Mesendoderm (in vitro differentiated cells): ENCODE results near the gene APP.

ENCODE experiments used
- DNase-seq: peaks from one replicate; pipeline ENCODE4 v3.0.0; 2013
- H2AK5ac ChIP-seq: 2 replicates; pipeline ENCODE4 v1.6.1; 2013; ENCODE audit warnings: low read length, inconsistent platforms
- H2BK120ac ChIP-seq: 2 replicates; pipeline ENCODE4 v1.6.1; 2013; ENCODE audit warnings: low read depth, mild to moderate bottlenecking, low read length, moderate library complexity, mixed read lengths
- H2BK15ac ChIP-seq: replicated peaks from 2 replicates; pipeline ENCODE4 v1.6.1; 2013; ENCODE audit warnings: low read depth, mild to moderate bottlenecking, moderate library complexity
- H2BK5ac ChIP-seq: 2 replicates; pipeline ENCODE4 v1.6.1; 2013; ENCODE audit warnings: low read length, inconsistent platforms
- H3K18ac ChIP-seq: 2 replicates; pipeline ENCODE4 v1.6.1; 2013; ENCODE audit warnings: mild to moderate bottlenecking, low read length, mixed read lengths
- H3K23ac ChIP-seq: one replicate; pipeline ENCODE4 v1.6.1; 2013; ENCODE audit warnings: low read length
- H3K27ac ChIP-seq: 2 replicates; pipeline ENCODE4 v1.5.1; 2013; ENCODE audit warnings: low read depth, mild to moderate bottlenecking, inconsistent platforms, low read length, moderate library complexity
- H3K27me3 ChIP-seq: 2 replicates; pipeline ENCODE4 v1.6.1; 2013; ENCODE audit warnings: low read length, control low read depth, mild to moderate bottlenecking, inconsistent platforms; ENCODE audit not compliant: insufficient read depth, poor library complexity
- H3K36me3 ChIP-seq: 2 replicates; pipeline ENCODE4 v1.6.1; 2013; ENCODE audit warnings: low read length, inconsistent platforms; ENCODE audit not compliant: control insufficient read depth, insufficient read depth
- H3K4ac ChIP-seq: one replicate; pipeline ENCODE4 v1.6.1; 2013; ENCODE audit warnings: low read depth, mild to moderate bottlenecking, low read length, moderate library complexity
- H3K4me1 ChIP-seq: 2 replicates; pipeline ENCODE4 v1.6.1; 2013; ENCODE audit warnings: low read depth, low read length, inconsistent platforms; ENCODE audit not compliant: control insufficient read depth
- H3K4me2 ChIP-seq: 2 replicates; pipeline ENCODE4 v1.6.1; 2013; ENCODE audit warnings: low read length
- H3K4me3 ChIP-seq: 2 replicates; pipeline ENCODE4 v1.5.1; 2013; ENCODE audit warnings: mild to moderate bottlenecking, low read length
- H3K56ac ChIP-seq: one replicate; pipeline ENCODE4 v1.6.1; 2013; ENCODE audit warnings: low read length
- H3K79me1 ChIP-seq: 2 replicates; pipeline ENCODE4 v1.6.1; 2013; ENCODE audit warnings: low read length, inconsistent platforms
- H3K79me2 ChIP-seq: 2 replicates; pipeline ENCODE4 v1.6.1; 2013; ENCODE audit warnings: mild to moderate bottlenecking, low read length; ENCODE audit not compliant: control insufficient read depth, insufficient read depth
- H3K9ac ChIP-seq: 2 replicates; pipeline ENCODE4 v1.6.1; 2013; ENCODE audit warnings: low read length, inconsistent platforms
- H4K5ac ChIP-seq: one replicate; pipeline ENCODE4 v1.6.1; 2013; ENCODE audit warnings: low read length
- H4K8ac ChIP-seq: one replicate; pipeline ENCODE4 v1.6.1; 2013; ENCODE audit warnings: low read depth, mild to moderate bottlenecking, control low read depth, low read length, moderate library complexity
- WGBS: extraction: QIAGEN DNeasy Blood & Tissue Kit; methylation state at CpG from one replicate; pipeline ENCODE4 v1.1.7; 2013; ENCODE audit warnings: low lambda C conversion rate, missing lambda C conversion rate; ENCODE audit not compliant: insufficient coverage; ENCODE audit errors: extremely low coverage; 5-methylcytosine and 5-hydroxymethylcytosine counted together

APP gene

DNA sequence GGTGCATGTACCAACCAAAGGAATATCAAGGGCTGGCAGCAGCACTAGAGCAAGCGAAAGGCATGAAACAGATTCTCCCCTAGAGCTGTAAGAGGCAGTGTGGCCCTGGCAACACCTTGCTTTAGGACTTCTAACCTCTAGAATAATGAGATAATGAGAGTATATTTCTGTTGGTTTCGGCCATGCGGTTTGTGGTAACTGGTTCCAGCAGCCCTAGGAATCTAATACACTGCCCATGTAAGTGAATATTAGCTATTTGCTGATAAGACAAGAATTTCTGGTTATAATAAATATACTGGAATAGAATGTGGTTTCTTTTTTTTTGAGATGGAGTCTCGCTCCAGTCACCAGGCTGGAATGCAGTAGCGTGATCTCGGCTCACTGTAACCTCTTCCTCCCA lies 236.4 kb downstream of the APP start:
- Histone ChIP-seq H3K36me3 (no peaks in the 10 kb centered on the region), H2BK5ac (no peak overlapping the region), H3K79me2 (no peaks in the 10 kb centered on the region), H2BK120ac (no peak overlapping the region), H3K56ac (no peak overlapping the region), H3K23ac (no peak overlapping the region), H3K4ac (no peak overlapping the region), H3K27me3 (no peaks in the 10 kb centered on the region), H3K4me3 (no peak overlapping the region), H4K8ac (no peak overlapping the region), H2BK15ac (no peak overlapping the region), H3K4me2 (no peak overlapping the region), H3K9ac (no peak overlapping the region), H2AK5ac (no peak overlapping the region), H3K27ac (no peak overlapping the region), H4K5ac (no peak overlapping the region), H3K79me1 (peaks cover 6% of the 10 kb centered on the region), H3K18ac (no peak overlapping the region), H3K4me1 (peaks cover 2% of the 10 kb centered on the region)
- WGBS = no CpG with 5 or more reads among the region's 6 CpGs
- DNase-seq = no peak

DNA sequence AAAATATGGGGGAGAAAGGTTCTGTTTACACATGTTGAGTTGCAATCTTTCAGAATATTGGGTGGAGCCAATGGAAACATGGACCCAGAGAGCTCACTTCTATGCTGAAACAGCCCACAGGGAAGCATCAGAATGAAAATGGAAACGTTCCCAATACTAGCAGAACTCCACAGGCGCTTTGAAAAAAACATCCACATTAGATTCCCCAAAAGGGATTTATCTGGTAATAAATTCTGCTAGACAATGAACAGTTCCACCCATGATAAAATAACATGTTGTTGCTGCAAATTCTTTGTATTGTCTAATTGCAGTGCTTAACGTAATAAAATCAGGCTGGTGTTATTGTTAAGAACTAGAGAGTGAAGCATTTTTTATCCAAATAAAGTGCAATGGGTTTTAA lies 238.8 kb downstream of the APP start:
- Histone ChIP-seq H4K8ac (no peak overlapping the region), H3K23ac (no peak overlapping the region), H4K5ac (no peak overlapping the region), H3K4ac (no peak overlapping the region), H3K56ac (no peak overlapping the region), H3K79me1 (peaks cover 8% of the 10 kb centered on the region), H3K4me2 (no peak overlapping the region), H2AK5ac (no peak overlapping the region), H2BK120ac (no peak overlapping the region), H3K18ac (no peak overlapping the region), H3K36me3 (no peaks in the 10 kb centered on the region), H3K27me3 (no peaks in the 10 kb centered on the region), H3K27ac (no peak overlapping the region), H3K4me1 (no peaks in the 10 kb centered on the region), H3K4me3 (no peak overlapping the region), H2BK5ac (no peak overlapping the region), H3K79me2 (no peaks in the 10 kb centered on the region), H2BK15ac (no peak overlapping the region), H3K9ac (no peak overlapping the region)
- no CpG with 5 or more reads among the region's 3 CpGs for WGBS
- no peak for DNase-seq

DNA sequence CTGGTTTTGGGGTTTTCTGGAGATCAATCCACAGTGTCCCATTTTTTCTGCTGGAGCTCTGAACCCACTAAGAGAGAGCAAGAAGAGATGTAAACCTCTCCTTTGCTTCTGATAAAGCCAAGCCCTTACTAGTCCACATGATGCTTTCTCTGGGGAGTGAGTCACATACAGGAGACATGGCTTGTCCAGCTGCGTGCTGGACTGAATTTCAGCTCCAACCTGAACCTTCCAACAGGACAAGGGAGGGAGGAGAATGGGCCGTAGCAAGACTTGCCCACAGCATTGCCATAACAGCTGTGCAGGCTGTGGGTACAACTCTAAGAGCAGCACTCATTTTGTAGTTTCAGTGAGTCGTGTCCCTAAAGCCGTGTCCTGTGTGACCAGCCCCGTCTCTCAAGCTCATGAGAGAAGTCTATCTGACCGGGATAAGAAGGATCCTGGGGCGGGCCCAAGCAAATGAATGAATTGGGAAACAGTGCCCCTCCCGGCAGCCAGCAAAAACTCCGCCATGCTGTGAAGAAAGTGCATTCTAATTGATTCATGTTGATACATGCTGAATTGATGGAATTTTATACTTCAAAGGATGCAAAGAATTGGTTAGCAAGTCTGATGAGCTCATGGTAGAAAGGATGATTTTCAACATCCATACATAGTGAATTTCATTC lies 240.6 kb downstream of the APP start:
- no peak overlapping the region for H2BK120ac ChIP-seq
- no peaks in the 10 kb centered on the region for H3K36me3 ChIP-seq
- no peak overlapping the region for H3K27ac ChIP-seq
- no peak overlapping the region for H3K18ac ChIP-seq
- no peak overlapping the region for H4K8ac ChIP-seq
- no peak overlapping the region for H3K4ac ChIP-seq
- H2BK5ac ChIP-seq = no peak overlapping the region
- H3K4me1 ChIP-seq = no peaks in the 10 kb centered on the region
- H2BK15ac ChIP-seq = no peak overlapping the region
- WGBS = no CpG with 5 or more reads among the region's 9 CpGs
- no peaks in the 10 kb centered on the region for H3K27me3 ChIP-seq
- no peak overlapping the region for H3K4me2 ChIP-seq
- no peak overlapping the region for H2AK5ac ChIP-seq
- no peak overlapping the region for H3K9ac ChIP-seq
- H3K79me2 ChIP-seq = peaks cover 4% of the 10 kb centered on the region
- no peak overlapping the region for H3K23ac ChIP-seq
- H4K5ac ChIP-seq = no peak overlapping the region
- no peak overlapping the region for H3K56ac ChIP-seq
- DNase-seq = no peak
- H3K4me3 ChIP-seq = no peak overlapping the region
- peaks cover 8% of the 10 kb centered on the region for H3K79me1 ChIP-seq

DNA sequence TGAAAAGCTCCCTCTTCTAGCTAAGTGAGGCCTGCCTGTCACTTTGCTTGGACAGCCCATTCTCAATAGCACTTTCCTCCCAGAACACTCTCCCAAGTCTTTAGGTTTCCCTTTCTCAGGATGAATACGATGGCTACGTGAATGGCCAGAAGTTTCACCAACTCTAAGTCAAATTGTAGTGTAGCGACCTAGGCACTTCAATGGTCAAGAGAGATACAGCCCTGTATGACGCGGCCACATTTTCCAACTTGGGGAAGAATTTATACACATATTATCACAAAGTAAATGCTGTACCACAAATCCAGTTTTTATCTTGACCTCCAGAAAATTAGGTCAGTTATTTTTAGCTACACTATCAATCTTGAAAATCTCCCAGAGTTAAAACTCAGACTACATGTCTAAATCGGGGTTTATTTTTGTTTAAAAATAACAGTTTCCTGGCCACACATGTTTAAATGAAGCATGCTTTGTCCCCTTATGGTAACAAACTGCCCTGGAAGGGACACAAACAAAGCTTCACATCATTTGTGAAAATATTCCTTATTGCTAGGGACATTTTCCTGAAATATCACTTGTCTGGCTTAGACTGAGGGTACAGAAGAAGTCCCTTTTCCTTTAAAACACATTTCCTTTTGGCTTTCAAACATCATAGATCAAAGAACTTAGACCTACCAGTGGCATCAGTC lies 243.2 kb downstream of the APP start:
- no peaks in the 10 kb centered on the region for H3K36me3 ChIP-seq
- H2BK15ac ChIP-seq = no peak overlapping the region
- H4K8ac ChIP-seq = no peak overlapping the region
- H3K9ac ChIP-seq = no peak overlapping the region
- no peak overlapping the region for H3K56ac ChIP-seq
- no CpG with 5 or more reads among the region's 6 CpGs for WGBS
- no peak overlapping the region for H3K23ac ChIP-seq
- no peak overlapping the region for H2AK5ac ChIP-seq
- H2BK120ac ChIP-seq = no peak overlapping the region
- H3K4me2 ChIP-seq = no peak overlapping the region
- H3K79me2 ChIP-seq = peaks cover 4% of the 10 kb centered on the region
- H3K27me3 ChIP-seq = no peaks in the 10 kb centered on the region
- H3K18ac ChIP-seq = no peak overlapping the region
- H3K27ac ChIP-seq = no peak overlapping the region
- H2BK5ac ChIP-seq = no peak overlapping the region
- H4K5ac ChIP-seq = no peak overlapping the region
- peaks cover 5% of the 10 kb centered on the region for H3K79me1 ChIP-seq
- DNase-seq = no peak
- no peak overlapping the region for H3K4ac ChIP-seq
- H3K4me1 ChIP-seq = no peaks in the 10 kb centered on the region
- H3K4me3 ChIP-seq = no peak overlapping the region

DNA sequence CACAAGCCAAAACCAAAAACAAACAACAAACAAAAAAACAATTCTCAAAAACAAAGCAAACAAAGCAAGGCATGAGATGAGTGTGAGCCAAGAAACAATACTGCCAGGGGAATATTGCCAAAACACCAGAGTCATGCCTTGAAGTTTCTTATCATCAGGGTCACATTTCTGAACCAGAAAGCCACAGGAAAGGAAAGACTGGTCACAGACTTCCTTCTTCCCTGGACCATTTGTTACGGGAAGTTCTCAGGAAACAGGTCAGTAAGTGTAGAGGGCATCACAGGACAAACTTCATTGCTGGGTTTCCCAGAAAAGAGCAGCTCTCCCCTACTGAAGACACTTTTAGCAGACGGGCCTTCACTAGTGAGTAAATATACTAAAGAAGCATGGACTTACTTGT lies 244.6 kb downstream of the APP start:
- Histone ChIP-seq H4K5ac (no peak overlapping the region), H3K27ac (no peak overlapping the region), H3K4me2 (no peak overlapping the region), H3K36me3 (no peaks in the 10 kb centered on the region), H3K56ac (no peak overlapping the region), H2BK120ac (no peak overlapping the region), H3K79me2 (peaks cover 4% of the 10 kb centered on the region), H2BK5ac (no peak overlapping the region), H4K8ac (no peak overlapping the region), H3K79me1 (peaks cover 5% of the 10 kb centered on the region), H2BK15ac (no peak overlapping the region), H3K27me3 (no peaks in the 10 kb centered on the region), H2AK5ac (no peak overlapping the region), H3K9ac (no peak overlapping the region), H3K18ac (no peak overlapping the region), H3K4me3 (no peak overlapping the region), H3K4ac (no peak overlapping the region), H3K4me1 (no peaks in the 10 kb centered on the region), H3K23ac (no peak overlapping the region)
- WGBS = no CpG with 5 or more reads among the region's 2 CpGs
- DNase-seq = no peak
